ENCODE results near the gene USP4.

DNA sequence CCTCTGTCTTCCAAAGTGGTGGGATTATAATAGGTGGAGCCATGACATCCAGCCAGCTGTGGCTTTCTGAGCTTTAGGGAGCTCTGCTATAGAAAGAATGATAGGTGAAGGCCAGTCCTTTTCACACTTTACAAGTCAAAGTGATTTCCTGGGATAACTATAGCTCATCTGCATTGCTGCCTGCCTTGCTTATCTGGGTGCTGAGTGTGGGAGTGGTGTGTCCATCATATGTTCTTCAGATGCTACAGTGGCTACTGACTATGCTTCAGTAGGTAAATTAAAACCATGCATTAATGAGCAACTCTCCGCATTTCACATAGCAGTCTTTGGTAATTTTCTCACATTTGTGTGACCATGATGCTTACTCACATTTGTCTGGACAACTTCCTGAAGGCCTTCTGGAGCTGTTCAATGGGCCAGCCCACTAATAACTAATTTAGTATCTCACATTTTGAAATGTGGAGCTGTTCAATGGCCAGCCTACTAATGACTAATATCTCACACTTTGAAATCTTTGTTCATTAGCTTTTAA is 48.5 kb upstream of the USP4 start:
- TF ChIP-seq, protein P1, sequence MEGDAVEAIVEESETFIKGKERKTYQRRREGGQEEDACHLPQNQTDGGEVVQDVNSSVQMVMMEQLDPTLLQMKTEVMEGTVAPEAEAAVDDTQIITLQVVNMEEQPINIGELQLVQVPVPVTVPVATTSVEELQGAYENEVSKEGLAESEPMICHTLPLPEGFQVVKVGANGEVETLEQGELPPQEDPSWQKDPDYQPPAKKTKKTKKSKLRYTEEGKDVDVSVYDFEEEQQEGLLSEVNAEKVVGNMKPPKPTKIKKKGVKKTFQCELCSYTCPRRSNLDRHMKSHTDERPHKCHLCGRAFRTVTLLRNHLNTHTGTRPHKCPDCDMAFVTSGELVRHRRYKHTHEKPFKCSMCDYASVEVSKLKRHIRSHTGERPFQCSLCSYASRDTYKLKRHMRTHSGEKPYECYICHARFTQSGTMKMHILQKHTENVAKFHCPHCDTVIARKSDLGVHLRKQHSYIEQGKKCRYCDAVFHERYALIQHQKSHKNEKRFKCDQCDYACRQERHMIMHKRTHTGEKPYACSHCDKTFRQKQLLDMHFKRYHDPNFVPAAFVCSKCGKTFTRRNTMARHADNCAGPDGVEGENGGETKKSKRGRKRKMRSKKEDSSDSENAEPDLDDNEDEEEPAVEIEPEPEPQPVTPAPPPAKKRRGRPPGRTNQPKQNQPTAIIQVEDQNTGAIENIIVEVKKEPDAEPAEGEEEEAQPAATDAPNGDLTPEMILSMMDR (IDR thresholded peaks at IDR 0.05), result no peak
- no peak for TF ChIP-seq POLR2A (IDR thresholded peaks at IDR 0.05)

Measured in lower leg skin (tissue), 3 donors.